ENCODE data around the gene ZNF609.
A peak's percentile ranks its signal among the peaks of the same experiment; 100 is the strongest.

ZNF609 gene

DNA sequence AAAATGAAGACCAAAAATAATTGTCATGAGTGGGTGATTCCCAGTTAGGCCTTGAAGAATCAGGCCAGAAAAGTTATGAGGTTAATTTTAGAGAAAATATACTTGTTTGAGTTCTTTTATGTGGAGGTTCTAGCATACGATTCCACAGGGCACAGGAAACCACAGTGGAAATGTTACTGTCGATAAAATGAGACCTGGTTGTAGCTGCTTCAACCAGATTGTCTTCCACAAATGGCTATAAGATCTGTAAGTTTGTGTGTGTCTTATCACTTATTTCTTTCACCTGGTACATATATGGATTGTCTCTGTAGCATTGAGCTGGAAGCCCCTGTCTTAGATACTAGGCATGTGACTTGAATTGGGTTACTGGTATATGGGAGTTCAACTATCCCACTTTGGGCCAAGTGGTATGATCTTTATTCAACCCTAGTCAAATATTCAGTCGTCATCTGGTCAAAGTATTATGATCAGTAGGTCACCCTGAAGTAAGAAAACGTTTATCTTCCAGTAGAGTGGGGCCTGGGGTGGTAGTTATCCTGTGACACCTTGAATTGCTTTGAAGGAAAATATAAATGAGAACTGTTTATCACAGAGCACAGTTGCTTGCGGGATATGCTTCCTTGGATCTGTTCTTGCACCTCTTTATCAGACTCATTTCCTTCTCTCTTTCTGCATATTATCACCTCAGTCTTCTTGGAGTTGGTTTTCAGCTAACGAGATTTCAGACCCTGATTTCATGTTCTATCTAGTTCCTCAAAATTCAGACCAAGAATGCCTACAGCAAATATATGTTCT, 21.5 kb upstream of the ZNF609 start:
- Histone ChIP-seq H3K36me3 (ENCODE audit: insufficient read depth, low read length) (0 out of 2 replicates have a peak, but pooled peaks cover 3% of the 10 kb centered on the region), H3K27me3 (ENCODE audit: insufficient read depth, low read length) (no peaks in the 10 kb centered on the region), H2AFZ (ENCODE audit: low read length, unreplicated experiment) (no peak overlapping the region), H3K79me2 (ENCODE audit: control insufficient read depth, insufficient read depth, low read length, unreplicated experiment) (no peaks in the 10 kb centered on the region), H3K4me1 (ENCODE audit: control insufficient read depth, insufficient read depth, low read length, unreplicated experiment) (peaks cover 12% of the 10 kb centered on the region), H3K4me3 (ENCODE audit: low read depth, low read length) (no peak overlapping the region), H3K27ac (ENCODE audit: low read depth, low read length) (no peak overlapping the region)

DNA sequence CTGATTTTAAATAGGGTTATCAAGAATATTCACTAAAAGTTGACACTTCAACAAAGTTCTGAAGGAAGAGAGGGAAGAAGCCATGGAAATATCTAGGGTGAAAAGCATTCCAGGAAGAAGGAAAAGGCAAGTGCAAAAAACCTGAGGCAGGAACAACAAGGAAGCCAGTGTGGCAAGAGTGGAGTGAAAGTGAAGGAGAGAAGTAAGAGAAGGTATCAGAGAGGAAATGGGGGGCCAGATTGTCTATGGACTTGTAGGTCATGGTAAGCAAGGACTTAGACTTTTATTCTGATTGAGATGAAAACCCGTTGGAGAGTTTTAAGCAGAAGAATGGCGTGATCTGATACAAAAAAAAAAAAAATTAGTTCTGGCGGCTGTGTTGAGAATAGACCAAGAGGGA, 18.5 kb upstream of the ZNF609 start:
- Histone ChIP-seq H3K36me3 (ENCODE audit: insufficient read depth, low read length) (0 out of 2 replicates have a peak, but pooled peaks cover 3% of the 10 kb centered on the region), H3K79me2 (ENCODE audit: control insufficient read depth, insufficient read depth, low read length, unreplicated experiment) (no peaks in the 10 kb centered on the region), H3K27me3 (ENCODE audit: insufficient read depth, low read length) (no peaks in the 10 kb centered on the region), H3K4me1 (ENCODE audit: control insufficient read depth, insufficient read depth, low read length, unreplicated experiment) (peaks cover 23% of the 10 kb centered on the region), H3K4me3 (ENCODE audit: low read depth, low read length) (no peak overlapping the region), H2AFZ (ENCODE audit: low read length, unreplicated experiment) (no peak overlapping the region), H3K27ac (ENCODE audit: low read depth, low read length) (no peak overlapping the region)

DNA sequence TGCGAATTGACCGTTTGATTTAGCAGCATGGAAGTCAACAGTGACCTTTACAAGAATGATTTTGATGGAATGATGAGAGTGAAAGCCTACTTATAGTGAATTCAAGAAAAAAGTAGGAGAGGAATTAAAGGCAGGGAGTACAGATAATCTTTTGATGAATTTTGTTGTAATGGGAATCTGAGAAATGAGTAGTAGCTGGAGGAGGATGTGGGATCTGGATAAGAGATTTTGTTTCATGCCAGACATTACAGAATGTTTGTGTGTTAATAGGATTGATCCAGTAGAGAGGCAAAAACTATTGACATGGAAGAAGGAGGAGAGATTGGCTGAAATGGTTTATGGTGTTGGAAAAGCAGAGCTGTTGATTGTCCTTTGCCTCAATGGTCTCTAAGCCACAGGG, 17.4 kb upstream of the ZNF609 start:
- Histone ChIP-seq H3K4me3 (ENCODE audit: low read depth, low read length) (no peak overlapping the region), H3K4me1 (ENCODE audit: control insufficient read depth, insufficient read depth, low read length, unreplicated experiment) (peaks cover 23% of the 10 kb centered on the region), H3K27me3 (ENCODE audit: insufficient read depth, low read length) (no peaks in the 10 kb centered on the region), H3K79me2 (ENCODE audit: control insufficient read depth, insufficient read depth, low read length, unreplicated experiment) (no peaks in the 10 kb centered on the region), H3K36me3 (ENCODE audit: insufficient read depth, low read length) (peaks cover 3% of the 10 kb centered on the region; the same call in 1 of the 2 replicates), H3K27ac (ENCODE audit: low read depth, low read length) (peak overlapping the region; percentile 75), H2AFZ (ENCODE audit: low read length, unreplicated experiment) (no peak overlapping the region)

DNA sequence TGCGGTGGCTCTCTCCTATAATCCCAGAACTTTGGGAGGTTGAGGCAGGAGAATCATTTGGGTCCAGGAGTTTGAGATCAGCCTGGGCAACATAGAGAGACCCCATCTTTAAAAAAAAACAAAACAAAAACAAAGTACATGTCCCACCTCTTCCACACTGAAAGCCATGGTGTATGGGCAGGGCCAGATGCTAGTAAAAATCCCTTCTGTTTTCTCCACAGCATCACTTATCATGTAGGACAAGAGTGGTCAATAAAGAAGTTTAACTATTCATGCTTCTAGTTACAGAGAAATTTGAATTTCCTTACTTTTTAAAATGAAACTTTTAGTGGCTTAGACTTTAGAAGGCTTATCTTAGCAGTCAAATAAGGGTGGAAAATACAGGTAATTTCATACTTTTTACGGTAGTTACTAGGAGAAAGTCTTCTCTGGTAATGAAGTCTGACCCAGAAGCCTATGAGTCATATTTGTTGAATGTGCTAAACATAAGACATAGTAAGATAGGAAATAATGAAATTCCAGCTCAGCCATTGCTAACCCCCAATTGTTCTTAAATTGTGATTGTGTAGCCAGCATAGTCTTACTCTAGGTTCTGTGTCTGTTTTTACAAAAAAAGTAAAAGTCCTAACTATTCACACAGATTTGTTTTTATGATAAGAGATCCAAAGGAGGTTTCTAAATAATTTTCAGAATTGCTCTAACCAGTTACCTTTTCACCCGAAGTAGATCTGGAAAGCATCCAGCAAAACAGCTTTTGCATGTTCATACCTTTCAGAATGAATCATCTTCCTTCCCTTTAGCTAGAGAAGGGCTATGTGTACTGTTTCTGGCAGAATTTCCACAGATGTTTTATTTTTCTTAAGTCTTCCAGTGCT, 16.4 kb upstream of the ZNF609 start:
- Histone ChIP-seq H3K4me1 (ENCODE audit: control insufficient read depth, insufficient read depth, low read length, unreplicated experiment) (peaks cover 23% of the 10 kb centered on the region), H3K36me3 (ENCODE audit: insufficient read depth, low read length) (peaks cover 3% of the 10 kb centered on the region; the same call in 1 of the 2 replicates), H3K79me2 (ENCODE audit: control insufficient read depth, insufficient read depth, low read length, unreplicated experiment) (no peaks in the 10 kb centered on the region), H3K27ac (ENCODE audit: low read depth, low read length) (peak overlapping the region; percentile 75), H2AFZ (ENCODE audit: low read length, unreplicated experiment) (no peak overlapping the region), H3K4me3 (ENCODE audit: low read depth, low read length) (peak overlapping the region; percentile 36), H3K27me3 (ENCODE audit: insufficient read depth, low read length) (no peaks in the 10 kb centered on the region)

DNA sequence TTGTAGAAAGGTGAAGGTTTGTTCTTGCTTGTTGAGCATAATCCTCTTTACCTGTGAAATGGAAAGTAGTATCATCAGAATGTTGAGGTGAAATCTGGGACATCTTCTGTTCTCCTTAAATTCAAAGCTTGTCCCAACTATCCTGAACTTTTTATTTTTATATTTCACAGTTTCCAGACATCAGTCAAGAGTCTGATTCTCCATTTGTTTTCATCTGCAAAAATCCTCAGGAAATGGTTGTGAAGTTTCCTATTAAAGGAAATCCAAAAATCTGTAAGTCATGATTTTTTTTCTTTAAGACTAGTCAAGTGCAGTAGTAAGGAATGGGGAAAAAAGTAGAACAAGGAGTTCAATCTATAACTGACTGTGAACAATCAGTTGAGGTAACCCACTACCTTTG, 15.5 kb upstream of the ZNF609 start:
- Histone ChIP-seq H3K27ac (ENCODE audit: low read depth, low read length) (peak overlapping the region; percentile 75), H3K4me3 (ENCODE audit: low read depth, low read length) (peak overlapping the region; percentile 36)

DNA sequence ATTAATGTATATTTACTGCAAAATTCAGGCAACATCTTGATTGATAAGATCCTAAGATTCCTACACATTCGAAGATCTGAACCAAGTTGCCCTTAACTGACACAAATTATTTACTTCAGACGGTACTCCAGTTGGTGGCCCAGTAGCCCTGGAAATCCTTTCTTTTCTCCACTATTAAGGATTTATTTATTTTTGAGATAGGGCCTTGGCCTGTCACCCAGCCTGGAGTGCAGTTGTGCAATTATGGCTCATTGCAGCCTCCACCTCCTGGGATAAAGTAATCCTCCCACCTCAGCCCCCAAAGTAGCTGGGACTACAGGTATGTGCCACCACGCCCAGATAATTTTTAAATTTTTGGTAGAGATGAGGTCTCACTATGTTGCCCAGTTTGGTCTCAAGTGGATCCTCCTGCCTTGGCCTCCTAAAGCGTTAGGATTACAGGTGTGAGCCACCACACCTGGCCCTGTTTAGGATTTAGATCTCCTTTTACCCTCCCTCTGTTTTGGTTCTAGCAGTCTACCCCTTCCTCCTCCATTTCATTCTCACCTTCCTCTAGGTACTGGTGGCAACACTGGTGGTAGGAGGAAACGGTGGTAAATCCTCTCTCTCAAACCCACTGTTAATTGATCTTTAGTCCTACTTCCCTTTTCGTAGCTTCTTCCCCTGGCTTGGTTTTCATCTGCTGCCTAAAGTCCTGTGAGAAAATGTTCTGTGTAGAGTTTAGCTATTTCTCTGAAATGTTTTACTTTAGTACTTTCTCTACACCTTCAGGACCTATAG, 12.7 kb upstream of the ZNF609 start:
- no peak overlapping the region for H2AFZ ChIP-seq (ENCODE audit: low read length, unreplicated experiment)
- H3K4me3 ChIP-seq (ENCODE audit: low read depth, low read length), result no peak overlapping the region
- H3K36me3 ChIP-seq (ENCODE audit: insufficient read depth, low read length), result no peaks in the 10 kb centered on the region; the same call in 1 of the 2 replicates
- no peaks in the 10 kb centered on the region for H3K27me3 ChIP-seq (ENCODE audit: insufficient read depth, low read length)
- H3K4me1 ChIP-seq (ENCODE audit: control insufficient read depth, insufficient read depth, low read length, unreplicated experiment), result peaks cover 22% of the 10 kb centered on the region
- no peaks in the 10 kb centered on the region for H3K79me2 ChIP-seq (ENCODE audit: control insufficient read depth, insufficient read depth, low read length, unreplicated experiment)
- H3K27ac ChIP-seq (ENCODE audit: low read depth, low read length), result no peak overlapping the region

More for the DNA sequence above, 15.5 kb upstream of the ZNF609 start:
- peaks cover 23% of the 10 kb centered on the region for H3K4me1 ChIP-seq (ENCODE audit: control insufficient read depth, insufficient read depth, low read length, unreplicated experiment)
- no peaks in the 10 kb centered on the region for H3K79me2 ChIP-seq (ENCODE audit: control insufficient read depth, insufficient read depth, low read length, unreplicated experiment)
- no peak overlapping the region for H2AFZ ChIP-seq (ENCODE audit: low read length, unreplicated experiment)
- peaks cover 3% of the 10 kb centered on the region; the same call in 1 of the 2 replicates for H3K36me3 ChIP-seq (ENCODE audit: insufficient read depth, low read length)
- H3K27me3 ChIP-seq (ENCODE audit: insufficient read depth, low read length), result no peaks in the 10 kb centered on the region

DNA sequence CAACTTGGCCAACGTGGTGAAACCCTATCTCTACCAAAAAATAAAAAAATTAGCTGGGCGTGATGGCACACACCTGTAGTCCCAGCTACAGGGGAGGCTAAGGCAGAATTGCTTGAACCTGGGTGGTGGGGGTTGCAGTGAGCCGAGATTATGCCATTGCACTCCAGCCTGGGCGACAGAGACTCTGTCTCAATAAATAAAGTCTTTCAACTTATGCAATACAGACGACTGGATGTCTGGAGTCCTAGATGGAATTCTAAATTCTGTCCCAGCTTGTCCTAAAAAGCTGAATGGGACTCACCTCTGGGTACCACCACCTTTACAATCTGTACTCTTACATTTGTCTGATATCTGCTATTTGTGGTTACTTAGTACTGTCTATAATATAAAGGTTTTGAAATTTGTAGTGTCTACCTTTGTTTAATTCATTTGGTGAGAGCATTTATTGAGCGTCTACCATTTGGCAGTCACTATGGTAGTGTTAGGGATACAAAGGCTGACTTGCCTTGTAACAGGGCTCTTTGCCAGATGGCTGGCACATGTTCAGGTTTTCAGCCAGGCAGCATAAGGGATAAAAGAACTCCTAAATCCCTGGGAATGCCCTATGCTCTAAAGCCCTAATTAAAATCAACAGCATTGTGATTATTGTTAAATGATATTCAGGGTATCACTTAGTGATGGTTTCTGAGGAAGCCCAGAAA, 7.2 kb upstream of the ZNF609 start:
- H3K27ac ChIP-seq (ENCODE audit: low read depth, low read length), result no peak overlapping the region
- H3K4me3 ChIP-seq (ENCODE audit: low read depth, low read length), result no peak overlapping the region
- H3K79me2 ChIP-seq (ENCODE audit: control insufficient read depth, insufficient read depth, low read length, unreplicated experiment), result no peaks in the 10 kb centered on the region
- H3K27me3 ChIP-seq (ENCODE audit: insufficient read depth, low read length), result no peaks in the 10 kb centered on the region
- no peaks in the 10 kb centered on the region for H3K4me1 ChIP-seq (ENCODE audit: control insufficient read depth, insufficient read depth, low read length, unreplicated experiment)
- no peaks in the 10 kb centered on the region for H3K36me3 ChIP-seq (ENCODE audit: insufficient read depth, low read length)
- H2AFZ ChIP-seq (ENCODE audit: low read length, unreplicated experiment), result no peak overlapping the region

DNA sequence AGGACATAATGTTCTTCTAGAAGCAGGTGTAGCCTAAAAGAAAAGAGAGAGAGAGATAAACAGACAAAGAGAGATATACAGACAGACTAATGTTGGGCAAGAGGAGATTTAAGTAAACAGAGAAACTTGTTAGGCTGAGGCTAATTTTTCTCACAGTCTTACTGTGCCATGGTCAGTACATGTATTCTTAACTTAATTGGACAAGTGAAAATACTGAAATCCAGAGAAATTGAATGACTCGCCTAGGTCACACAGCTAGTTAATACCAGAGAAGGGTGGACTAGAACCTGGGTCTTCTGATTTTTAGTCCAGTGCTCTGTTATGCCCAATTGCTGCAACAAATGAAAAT, 6.7 kb upstream of the ZNF609 start:
- no peak overlapping the region for H3K27ac ChIP-seq (ENCODE audit: low read depth, low read length)

DNA sequence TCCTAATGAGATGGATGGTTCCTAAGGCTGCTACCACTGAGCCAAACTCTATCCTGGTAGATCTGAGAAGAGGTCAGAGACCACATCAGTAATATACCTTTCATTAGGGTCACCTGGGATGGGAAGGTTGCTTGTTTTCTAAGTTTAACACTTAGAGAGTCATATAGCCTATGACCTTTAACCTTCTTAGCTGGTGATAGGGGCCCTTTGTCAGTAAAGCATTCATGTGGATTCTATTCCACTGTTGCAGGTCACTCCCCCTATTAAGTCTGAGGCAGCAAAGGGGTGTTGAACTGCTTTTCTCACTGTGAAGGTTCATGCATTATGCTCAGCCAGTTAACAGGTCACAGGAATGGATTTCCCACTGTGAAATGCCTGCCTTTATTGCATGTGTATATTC, 6.1 kb upstream of the ZNF609 start:
- Histone ChIP-seq H3K4me3 (ENCODE audit: low read depth, low read length) (no peak overlapping the region), H3K27ac (ENCODE audit: low read depth, low read length) (no peak overlapping the region), H3K79me2 (ENCODE audit: control insufficient read depth, insufficient read depth, low read length, unreplicated experiment) (no peaks in the 10 kb centered on the region), H3K4me1 (ENCODE audit: control insufficient read depth, insufficient read depth, low read length, unreplicated experiment) (peaks cover 4% of the 10 kb centered on the region), H2AFZ (ENCODE audit: low read length, unreplicated experiment) (no peak overlapping the region), H3K36me3 (ENCODE audit: insufficient read depth, low read length) (no peaks in the 10 kb centered on the region), H3K27me3 (ENCODE audit: insufficient read depth, low read length) (no peaks in the 10 kb centered on the region)

More for the DNA sequence above, 6.7 kb upstream of the ZNF609 start:
- Histone ChIP-seq H3K36me3 (ENCODE audit: insufficient read depth, low read length) (no peaks in the 10 kb centered on the region), H3K4me1 (ENCODE audit: control insufficient read depth, insufficient read depth, low read length, unreplicated experiment) (no peaks in the 10 kb centered on the region), H3K27me3 (ENCODE audit: insufficient read depth, low read length) (no peaks in the 10 kb centered on the region), H3K4me3 (ENCODE audit: low read depth, low read length) (no peak overlapping the region), H3K79me2 (ENCODE audit: control insufficient read depth, insufficient read depth, low read length, unreplicated experiment) (no peaks in the 10 kb centered on the region), H2AFZ (ENCODE audit: low read length, unreplicated experiment) (no peak overlapping the region)

DNA sequence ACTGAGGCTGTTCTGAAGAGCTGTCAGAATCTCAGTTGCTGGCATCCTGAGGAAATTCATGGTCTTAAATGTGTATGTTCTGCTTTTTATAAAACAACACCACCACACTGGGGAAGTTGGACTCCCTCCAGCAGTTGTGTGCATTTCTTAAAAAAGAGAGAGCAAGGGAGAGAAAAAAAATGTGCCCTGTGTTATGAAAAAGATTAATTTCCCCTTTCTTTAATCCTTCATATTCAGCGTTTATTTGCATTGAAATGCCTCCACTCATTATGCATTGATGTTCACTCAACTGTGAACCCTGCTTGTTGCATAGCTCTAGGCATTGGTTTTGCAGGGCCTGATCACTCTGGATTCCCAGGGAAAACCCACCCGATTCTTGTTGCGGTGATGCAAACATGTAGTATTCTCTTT, 4.4 kb upstream of the ZNF609 start:
- H3K4me1 ChIP-seq (ENCODE audit: control insufficient read depth, insufficient read depth, low read length, unreplicated experiment), result peaks cover 8% of the 10 kb centered on the region
- no peaks in the 10 kb centered on the region for H3K36me3 ChIP-seq (ENCODE audit: insufficient read depth, low read length)
- no peak overlapping the region for H2AFZ ChIP-seq (ENCODE audit: low read length, unreplicated experiment)
- no peak overlapping the region for H3K27ac ChIP-seq (ENCODE audit: low read depth, low read length)
- no peaks in the 10 kb centered on the region for H3K27me3 ChIP-seq (ENCODE audit: insufficient read depth, low read length)
- H3K79me2 ChIP-seq (ENCODE audit: control insufficient read depth, insufficient read depth, low read length, unreplicated experiment), result no peaks in the 10 kb centered on the region
- no peak overlapping the region for H3K4me3 ChIP-seq (ENCODE audit: low read depth, low read length)

All from ACC112 (cell line).